ENCODE results near the gene CNIH2. TPM values are rescaled to one million over a fixed set of nuclear protein-coding genes. Genes with fewer than 3 reads are reported as not detected.

The CNIH2 gene
- total RNA-seq, 3 donors from 2014 or later (not counting 1 experiment from before 2014, with no cell fraction given): 6.3 to 8.8 (median 7.1) TPM

- DNase-seq (no peak), ATAC-seq (no peak)
- Mint-ChIP-seq H3K27ac (no peak overlapping the region), H3K36me3 (no peaks in the 10 kb centered on the region), H3K27me3 (ENCODE audit: low read depth in 2 of 2) (peaks cover 9 to 17% of the 10 kb centered on the region in 2 donors), H3K4me3 (no peak overlapping the region), H3K9me3 (no peaks in the 10 kb centered on the region), H3K4me1 (peaks cover 15 to 44% of the 10 kb centered on the region in 2 donors)
- H3K4me1 ChIP-seq (ENCODE audit: control insufficient read depth, insufficient read depth, low read length): peaks cover 33% of the 10 kb centered on the region
- no peaks in the 10 kb centered on the region for H3K36me3 ChIP-seq (ENCODE audit: control insufficient read depth, insufficient read depth, low read length)
- intact Hi-C loops (cut with micrococcal nuclease): no loop called here
- no peaks in the 10 kb centered on the region for H3K9me3 ChIP-seq (ENCODE audit: control insufficient read depth, insufficient read depth, low read length)
- H3K27ac ChIP-seq (ENCODE audit: low read length): no peak overlapping the region
- H3K4me3 ChIP-seq (ENCODE audit: low read length): no peak overlapping the region
- no peaks in the 10 kb centered on the region for H3K27me3 ChIP-seq (ENCODE audit: control insufficient read depth, insufficient read depth, low read length)
- 96% methylated on average over 11 of the region's 11 CpGs for WGBS (ENCODE audit: insufficient coverage)
- TF ChIP-seq CTCF (IDR thresholded peaks at IDR 0.05): no peak
Measured at GRCh38 chr11:66322732-66323427, 44.9 kb downstream of the CNIH2 start.

- Histone ChIP-seq H3K9me3 (ENCODE audit: control insufficient read depth, insufficient read depth, low read length) (no peaks in the 10 kb centered on the region), H3K4me3 (ENCODE audit: low read length) (no peak overlapping the region), H3K27ac (ENCODE audit: low read length) (no peak overlapping the region), H3K36me3 (ENCODE audit: control insufficient read depth, insufficient read depth, low read length) (no peaks in the 10 kb centered on the region), H3K4me1 (ENCODE audit: control insufficient read depth, insufficient read depth, low read length) (peaks cover 33% of the 10 kb centered on the region), H3K27me3 (ENCODE audit: control insufficient read depth, insufficient read depth, low read length) (no peaks in the 10 kb centered on the region)
- WGBS (ENCODE audit: insufficient coverage): 95% methylated on average over 1 of the region's 1 CpG
- ATAC-seq (no peak), DNase-seq (no peak)
- no peak overlapping the region for H3K4me3 Mint-ChIP-seq
- peaks cover 7 to 14% of the 10 kb centered on the region in 2 donors for H3K27me3 Mint-ChIP-seq (ENCODE audit: low read depth in 2 of 2)
- H3K9me3 Mint-ChIP-seq: no peaks in the 10 kb centered on the region
- no peaks in the 10 kb centered on the region for H3K36me3 Mint-ChIP-seq
- no peak for TF ChIP-seq CTCF (IDR thresholded peaks at IDR 0.05)
- intact Hi-C loops (cut with micrococcal nuclease): no loop called here
- peaks cover 20 to 45% of the 10 kb centered on the region in 2 donors for H3K4me1 Mint-ChIP-seq
- no peak overlapping the region for H3K27ac Mint-ChIP-seq
Measured at GRCh38 chr11:66323684-66324083, 45.7 kb downstream of the CNIH2 start.

- H3K27me3 ChIP-seq (ENCODE audit: control insufficient read depth, insufficient read depth, low read length): no peaks in the 10 kb centered on the region
- H3K9me3 ChIP-seq (ENCODE audit: control insufficient read depth, insufficient read depth, low read length): no peaks in the 10 kb centered on the region
- peaks cover 19 to 43% of the 10 kb centered on the region in 2 donors for H3K4me1 Mint-ChIP-seq
- DNase-seq: no peak
- WGBS (ENCODE audit: insufficient coverage): 94% methylated on average over 8 of the region's 10 CpGs
- H3K9me3 Mint-ChIP-seq: no peaks in the 10 kb centered on the region
- ATAC-seq: no peak
- no peak overlapping the region for H3K27ac Mint-ChIP-seq
- peaks cover 0 to 6% of the 10 kb centered on the region in 2 donors for H3K27me3 Mint-ChIP-seq (ENCODE audit: low read depth in 2 of 2)
- no peak overlapping the region for H3K4me3 Mint-ChIP-seq
- intact Hi-C loops (cut with micrococcal nuclease): no loop called here
- no peak overlapping the region for H3K27ac ChIP-seq (ENCODE audit: low read length)
- H3K4me1 ChIP-seq (ENCODE audit: control insufficient read depth, insufficient read depth, low read length): peaks cover 37% of the 10 kb centered on the region
- H3K4me3 ChIP-seq (ENCODE audit: low read length): no peak overlapping the region
- TF ChIP-seq CTCF (IDR thresholded peaks at IDR 0.05): no peak
- no peaks in the 10 kb centered on the region for H3K36me3 ChIP-seq (ENCODE audit: control insufficient read depth, insufficient read depth, low read length)
- H3K36me3 Mint-ChIP-seq: no peaks in the 10 kb centered on the region
Measured at GRCh38 chr11:66324664-66325063, 46.7 kb downstream of the CNIH2 start.

- TF ChIP-seq CTCF (IDR thresholded peaks at IDR 0.05): no peak
- H3K27ac Mint-ChIP-seq: no peak overlapping the region
- intact Hi-C loops (cut with micrococcal nuclease): no loop called here
- H3K27ac ChIP-seq (ENCODE audit: low read length): no peak overlapping the region
- no peaks in the 10 kb centered on the region for H3K36me3 ChIP-seq (ENCODE audit: control insufficient read depth, insufficient read depth, low read length)
- 68% methylated on average over 8 of the region's 8 CpGs for WGBS (ENCODE audit: insufficient coverage)
- H3K4me1 ChIP-seq (ENCODE audit: control insufficient read depth, insufficient read depth, low read length): peaks cover 40% of the 10 kb centered on the region
- DNase-seq: no peak
- H3K4me3 ChIP-seq (ENCODE audit: low read length): no peak overlapping the region
- no peak overlapping the region for H3K4me3 Mint-ChIP-seq
- H3K27me3 Mint-ChIP-seq (ENCODE audit: low read depth in 2 of 2): peaks cover 0 to under 1% of the 10 kb centered on the region in 2 donors
- H3K9me3 Mint-ChIP-seq: no peaks in the 10 kb centered on the region
- no peaks in the 10 kb centered on the region for H3K9me3 ChIP-seq (ENCODE audit: control insufficient read depth, insufficient read depth, low read length)
- ATAC-seq: no peak
- H3K4me1 Mint-ChIP-seq: peaks cover 19 to 43% of the 10 kb centered on the region in 2 donors
- H3K27me3 ChIP-seq (ENCODE audit: control insufficient read depth, insufficient read depth, low read length): no peaks in the 10 kb centered on the region
- no peaks in the 10 kb centered on the region for H3K36me3 Mint-ChIP-seq
Measured at GRCh38 chr11:66325263-66325671, 47.3 kb downstream of the CNIH2 start.

All from natural killer cell (primary cell).